Smooth muscle cell of the brain vasculature (primary cell): ENCODE results near the gene TSC22D2.

Experiments
- DNase-seq: peaks from one replicate; pipeline ENCODE4 v3.0.0-alpha.2; 2012; ENCODE audit warnings: low read depth, low spot score

Gene TSC22D2

GRCh38 chr3:150408221-150409124 is at the start of gene TSC22D2:
TSC22D2 (plus strand) TSS chr3:150408298; CDS start chr3:150409351, 1,053 bp downstream.
- peak; percentile 85 for DNase-seq

- DNase-seq = no peak
These were observed 48.7 kb upstream of the TSC22D2 start for GRCh38 chr3:150359381-150359780.

DNA sequence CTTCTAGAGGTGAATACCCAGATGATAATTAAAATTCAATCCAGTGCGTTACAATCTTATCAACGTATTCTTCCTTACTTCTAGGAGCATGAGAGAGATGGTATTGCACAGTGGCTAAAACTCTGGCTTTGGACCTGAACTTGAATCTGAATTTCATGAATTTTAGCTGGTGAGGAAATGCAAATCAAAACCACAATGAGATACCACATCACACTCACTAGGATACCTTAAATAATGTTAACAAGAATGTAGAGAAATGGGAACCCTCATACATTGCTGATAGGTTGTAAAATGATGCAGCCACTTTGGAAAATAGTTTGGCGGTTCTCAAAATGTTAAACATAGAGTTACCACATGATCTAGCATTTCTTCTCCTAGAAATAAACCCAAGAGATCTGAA is 47.1 kb upstream of the TSC22D2 start:
- no peak for DNase-seq

GRCh38 chr3:150362515-150363302 is 45.4 kb upstream of the TSC22D2 start:
- DNase-seq = no peak

DNA sequence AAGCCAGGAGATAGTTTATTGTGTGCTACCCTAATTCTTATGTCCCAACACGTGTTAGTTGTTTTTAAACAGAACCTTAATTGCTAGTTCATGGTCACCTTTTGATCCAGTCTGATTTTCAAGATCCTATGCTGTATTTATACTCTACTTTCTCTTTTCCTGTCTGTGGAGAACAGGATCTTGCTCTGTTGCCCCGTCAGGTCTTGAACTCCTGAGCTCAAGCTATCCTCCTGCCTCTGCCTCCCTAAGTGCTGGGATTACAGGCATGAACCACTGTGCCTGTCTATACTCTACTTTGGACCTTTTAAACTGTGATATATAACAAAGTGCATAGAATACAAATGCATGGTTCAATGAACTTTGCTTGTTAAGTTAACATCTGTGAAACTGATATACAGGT is 44.7 kb upstream of the TSC22D2 start:
- no peak for DNase-seq

DNA sequence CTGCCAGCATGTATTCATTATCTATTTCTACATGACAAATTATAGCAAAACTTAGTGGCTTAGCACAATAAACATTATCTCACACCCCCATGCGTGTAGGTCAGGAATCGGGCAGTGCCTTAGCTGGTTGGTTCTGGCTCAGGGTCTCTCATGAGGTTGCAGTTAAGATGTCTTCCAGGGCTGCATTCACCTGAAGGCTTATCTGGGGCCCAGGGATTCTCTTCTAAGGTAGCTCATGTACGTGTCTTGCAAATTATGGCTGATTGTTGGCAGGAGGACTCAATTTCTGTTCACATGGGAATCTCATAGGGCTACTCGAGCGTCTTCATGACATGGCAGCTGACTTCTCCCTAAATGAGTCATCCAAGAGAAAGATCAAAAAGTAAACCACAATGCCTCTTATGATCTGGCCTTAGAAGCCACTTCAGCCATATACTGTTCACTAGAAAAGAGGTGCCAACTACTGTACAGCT is 42.9 kb upstream of the TSC22D2 start:
- no peak for DNase-seq

GRCh38 chr3:150367757-150368156 is 40.3 kb upstream of the TSC22D2 start:
- no peak for DNase-seq

DNA sequence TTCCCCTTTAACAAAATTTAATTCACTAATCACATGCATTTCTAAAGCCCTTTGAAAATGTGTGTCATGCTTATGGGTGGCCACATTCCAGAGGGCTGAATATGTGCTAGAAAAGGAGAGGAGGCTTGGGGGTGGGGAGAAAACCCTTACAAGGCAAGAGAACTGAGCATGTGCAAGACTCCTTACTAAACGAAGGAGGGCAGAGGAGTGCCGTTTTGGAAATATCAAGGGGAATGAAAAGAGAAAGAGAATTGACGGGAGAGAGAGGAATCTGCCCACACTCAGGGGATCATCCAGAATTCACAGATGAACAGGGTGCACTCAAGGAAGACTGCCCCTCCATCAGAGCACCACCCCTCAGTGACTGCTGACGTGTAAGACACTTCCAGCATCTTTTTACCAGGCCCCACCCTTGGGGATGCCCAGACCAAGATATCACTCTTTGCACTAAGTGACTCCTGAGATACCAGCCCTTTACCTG is 37.9 kb upstream of the TSC22D2 start:
- peak; percentile 85 for DNase-seq

- no peak for DNase-seq
These were observed 37.1 kb upstream of the TSC22D2 start for GRCh38 chr3:150370999-150371398.

DNA sequence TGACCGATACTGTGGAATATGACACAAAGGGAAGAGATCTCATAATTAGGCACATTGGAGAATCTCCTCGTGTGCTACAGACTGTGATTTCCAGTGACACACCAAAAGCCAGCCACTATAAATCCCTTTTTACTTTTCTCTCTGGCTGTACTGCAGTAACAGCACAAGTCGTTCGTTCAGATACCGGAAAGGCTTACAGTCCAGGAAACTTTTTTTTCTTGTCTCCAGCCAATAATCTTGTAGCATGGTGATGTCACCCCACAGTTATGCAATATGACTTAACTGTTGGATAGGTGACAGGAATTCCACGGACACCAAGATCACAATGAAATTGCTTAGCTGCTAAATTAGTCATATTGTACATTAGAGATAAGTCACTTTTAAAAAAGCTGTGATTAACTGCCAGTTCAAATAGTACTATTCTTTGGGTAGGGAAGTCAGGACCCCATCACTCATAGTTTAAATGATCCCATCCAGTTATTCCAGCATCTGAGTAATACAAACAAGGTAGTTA is 36.3 kb upstream of the TSC22D2 start:
- DNase-seq = peak; percentile 79

GRCh38 chr3:150372320-150372719 is 35.8 kb upstream of the TSC22D2 start:
- DNase-seq = no peak

GRCh38 chr3:150372722-150373121 is 35.4 kb upstream of the TSC22D2 start:
- no peak for DNase-seq

GRCh38 chr3:150373234-150373875 is 34.7 kb upstream of the TSC22D2 start:
- DNase-seq = no peak

DNA sequence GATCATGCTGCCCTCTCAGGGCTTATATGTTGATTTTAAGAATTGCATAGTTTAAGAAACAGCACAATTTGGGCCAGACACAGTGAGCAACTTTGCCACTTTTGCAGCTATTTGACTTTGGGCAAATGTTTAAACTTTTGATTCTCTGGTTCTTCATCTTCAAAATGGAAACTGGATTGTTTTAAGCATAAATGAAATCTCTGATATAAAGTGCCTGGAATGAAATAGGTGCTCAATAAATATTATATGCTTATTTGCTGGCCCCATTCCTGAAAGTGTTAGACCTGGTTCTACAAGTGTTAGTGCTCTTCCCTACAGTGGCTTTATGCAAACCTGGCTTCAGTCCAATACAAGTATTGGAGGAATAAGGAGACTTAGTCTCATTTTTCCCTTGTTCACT is 33.1 kb upstream of the TSC22D2 start:
- no peak for DNase-seq

DNA sequence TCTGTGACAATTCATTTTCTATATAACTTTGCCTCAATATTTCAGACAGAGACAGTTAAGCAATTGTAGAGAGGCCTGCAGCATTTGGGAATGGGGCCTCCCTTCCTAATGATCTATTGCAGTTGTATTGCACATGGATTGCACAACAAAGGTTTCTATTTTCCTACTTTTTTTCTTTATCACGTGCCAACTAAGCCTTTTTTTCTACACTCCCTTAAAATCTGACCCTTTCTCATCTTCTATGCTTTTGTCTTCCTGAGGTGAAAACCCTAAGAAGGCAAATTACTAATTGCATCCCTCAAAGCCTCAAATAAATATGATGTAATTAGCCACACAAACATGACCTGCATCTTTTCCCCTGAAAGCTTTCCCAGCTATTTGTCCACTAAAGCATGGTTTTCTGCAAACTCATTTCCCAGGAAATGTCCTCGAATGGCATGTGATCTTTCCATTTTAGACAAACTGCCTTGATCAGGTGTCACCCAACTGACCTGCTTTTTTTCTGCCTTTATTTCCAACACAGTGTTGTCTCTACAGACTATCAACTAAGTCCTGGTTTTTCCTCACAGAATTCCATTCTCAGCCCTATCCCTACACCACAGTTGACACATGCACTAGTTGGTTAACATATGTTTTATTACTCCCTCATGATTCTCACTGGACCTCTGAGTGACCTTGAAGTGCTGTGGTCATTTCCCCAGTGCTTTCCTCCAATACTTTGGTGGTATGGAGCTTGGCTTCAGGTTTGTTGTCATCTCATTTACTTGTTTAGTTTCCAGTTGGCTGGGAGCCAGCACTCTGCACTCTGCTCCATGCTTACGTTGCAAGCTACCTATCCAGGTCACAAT is 31.9 kb upstream of the TSC22D2 start:
- DNase-seq = no peak

DNA sequence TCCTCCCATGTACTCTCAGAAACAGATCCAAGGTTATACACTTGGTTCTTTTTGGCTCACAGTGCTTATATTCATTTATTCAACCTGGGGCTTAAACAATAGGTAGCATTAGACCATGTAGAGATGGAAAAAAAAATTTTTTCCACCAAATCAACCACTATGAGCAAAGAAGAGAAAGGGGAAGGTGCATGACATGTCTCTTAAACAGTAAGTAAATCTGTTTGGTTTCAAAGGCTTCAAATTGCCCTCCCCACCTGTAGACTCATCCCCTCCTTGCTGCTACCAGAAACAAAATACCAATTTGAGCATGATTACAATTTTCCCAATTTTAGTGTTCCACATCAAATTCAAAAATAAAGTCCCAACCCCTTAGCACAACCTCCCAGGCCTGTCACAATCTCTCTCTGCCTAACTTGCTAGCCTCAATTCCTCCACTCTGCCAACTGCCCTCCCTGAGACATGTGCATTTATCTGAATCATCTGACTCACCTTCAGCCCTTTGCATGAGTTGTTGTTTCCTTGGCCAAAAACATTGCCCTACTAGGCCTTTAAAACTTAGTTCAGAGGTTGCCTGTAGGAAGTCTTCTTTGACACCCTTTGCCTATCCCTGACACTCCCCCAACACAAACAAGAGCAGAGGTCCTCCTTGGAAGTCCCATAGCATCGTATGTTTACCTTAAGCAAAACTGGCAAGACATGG is 30.3 kb upstream of the TSC22D2 start:
- no peak for DNase-seq

DNA sequence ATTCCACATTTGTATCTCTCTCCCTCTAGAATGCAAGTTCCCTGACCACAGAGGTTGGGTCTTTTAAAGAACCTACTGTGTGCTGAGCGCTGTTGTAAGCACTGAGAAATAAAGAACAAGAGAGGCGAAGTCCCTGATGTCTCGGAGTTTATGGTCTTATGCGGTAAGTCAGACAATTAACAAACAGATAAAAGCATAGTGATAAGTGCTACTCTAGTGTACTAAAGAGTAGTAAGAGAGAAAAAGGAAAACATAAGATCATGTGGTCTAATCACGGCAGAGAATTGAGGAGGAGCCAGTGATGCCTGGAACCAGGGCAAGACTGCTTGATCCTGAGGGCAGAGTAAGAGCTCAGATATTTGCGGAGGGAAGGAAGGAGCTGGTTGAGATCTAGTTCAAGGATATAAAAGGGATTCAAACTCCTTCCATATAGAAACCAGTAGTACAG is 29.8 kb upstream of the TSC22D2 start:
- DNase-seq = no peak

GRCh38 chr3:150379469-150379868 is 28.6 kb upstream of the TSC22D2 start:
- no peak for DNase-seq

GRCh38 chr3:150384296-150385212 is 23.5 kb upstream of the TSC22D2 start:
- no peak for DNase-seq
